Measurements from ENCODE around the gene FGD3.

The FGD3 gene

GRCh38 chr9:93076792-93077128, 129.4 kb downstream of the FGD3 start:
- Histone ChIP-seq H3K9me3 (no peaks in the 10 kb centered on the region), H3K36me3 (replicated peaks) (no peaks in the 10 kb centered on the region), H3K27me3 (ENCODE audit: low read depth) (no peaks in the 10 kb centered on the region), H3K4me1 (no peaks in the 10 kb centered on the region), H3K4me3 (no peak overlapping the region)
- in situ Hi-C loops (cut with MboI; ENCODE audit: low sequenced_read_pairs) = no loop called here
- no peak for DNase-seq (ENCODE audit: low spot score in 2 of 2)

- no peaks in the 10 kb centered on the region for H3K36me3 ChIP-seq (replicated peaks)
- in situ Hi-C loops (cut with MboI; ENCODE audit: low sequenced_read_pairs) = no loop called here
Observed at GRCh38 chr9:93077367-93077766, 130.0 kb downstream of the FGD3 start.

GRCh38 chr9:93077811-93078210, 130.5 kb downstream of the FGD3 start:
- no peak for DNase-seq (ENCODE audit: low spot score in 2 of 2)
- Histone ChIP-seq H3K4me1 (no peaks in the 10 kb centered on the region), H3K9me3 (no peaks in the 10 kb centered on the region), H3K36me3 (replicated peaks) (no peaks in the 10 kb centered on the region), H3K27me3 (ENCODE audit: low read depth) (no peaks in the 10 kb centered on the region), H3K4me3 (no peak overlapping the region)
- in situ Hi-C loops (cut with MboI; ENCODE audit: low sequenced_read_pairs) = no loop called here

More at GRCh38 chr9:93077367-93077766, 130.0 kb downstream of the FGD3 start:
- Histone ChIP-seq H3K9me3 (no peaks in the 10 kb centered on the region), H3K4me1 (no peaks in the 10 kb centered on the region), H3K4me3 (no peak overlapping the region), H3K27me3 (ENCODE audit: low read depth) (no peaks in the 10 kb centered on the region)
- no peak for DNase-seq (ENCODE audit: low spot score in 2 of 2)

- no peaks in the 10 kb centered on the region for H3K4me1 ChIP-seq
- H3K27me3 ChIP-seq (ENCODE audit: low read depth) = no peaks in the 10 kb centered on the region
- in situ Hi-C loops (cut with MboI; ENCODE audit: low sequenced_read_pairs) = no loop called here
- DNase-seq (ENCODE audit: low spot score in 2 of 2) = no peak
- H3K9me3 ChIP-seq = no peaks in the 10 kb centered on the region
- H3K36me3 ChIP-seq (replicated peaks) = no peaks in the 10 kb centered on the region
- no peak overlapping the region for H3K4me3 ChIP-seq
Observed at GRCh38 chr9:93079371-93079770, 132.0 kb downstream of the FGD3 start.

- no peak overlapping the region for H3K4me3 ChIP-seq
- no peaks in the 10 kb centered on the region for H3K4me1 ChIP-seq
- DNase-seq (ENCODE audit: low spot score in 2 of 2) = no peak
- no peaks in the 10 kb centered on the region for H3K9me3 ChIP-seq
- H3K27me3 ChIP-seq (ENCODE audit: low read depth) = no peaks in the 10 kb centered on the region
- no peaks in the 10 kb centered on the region for H3K36me3 ChIP-seq (replicated peaks)
- in situ Hi-C loops (cut with MboI; ENCODE audit: low sequenced_read_pairs) = no loop called here
Observed at GRCh38 chr9:93080406-93080805, 133.1 kb downstream of the FGD3 start.

GRCh38 chr9:93081081-93081529, 133.8 kb downstream of the FGD3 start:
- Histone ChIP-seq H3K27me3 (ENCODE audit: low read depth) (no peaks in the 10 kb centered on the region), H3K4me1 (no peaks in the 10 kb centered on the region), H3K4me3 (no peak overlapping the region), H3K9me3 (no peaks in the 10 kb centered on the region), H3K36me3 (replicated peaks) (no peaks in the 10 kb centered on the region)
- DNase-seq (ENCODE audit: low spot score in 2 of 2) = no peak
- in situ Hi-C loops (cut with MboI; ENCODE audit: low sequenced_read_pairs) = no loop called here

- Histone ChIP-seq H3K9me3 (no peaks in the 10 kb centered on the region), H3K27me3 (ENCODE audit: low read depth) (no peaks in the 10 kb centered on the region), H3K4me3 (no peak overlapping the region), H3K4me1 (no peaks in the 10 kb centered on the region), H3K36me3 (replicated peaks) (no peaks in the 10 kb centered on the region)
- no peak for DNase-seq (ENCODE audit: low spot score in 2 of 2)
- in situ Hi-C loops (cut with MboI; ENCODE audit: low sequenced_read_pairs) = no loop called here
Observed at GRCh38 chr9:93081931-93082330, 134.6 kb downstream of the FGD3 start.

- no peaks in the 10 kb centered on the region for H3K36me3 ChIP-seq (replicated peaks)
- DNase-seq (ENCODE audit: low spot score in 2 of 2) = no peak
- in situ Hi-C loops (cut with MboI; ENCODE audit: low sequenced_read_pairs) = no loop called here
- H3K27me3 ChIP-seq (ENCODE audit: low read depth) = no peaks in the 10 kb centered on the region
- no peaks in the 10 kb centered on the region for H3K4me1 ChIP-seq
- H3K9me3 ChIP-seq = no peaks in the 10 kb centered on the region
- H3K4me3 ChIP-seq = no peak overlapping the region
Observed at GRCh38 chr9:93082841-93083411, 135.6 kb downstream of the FGD3 start.

GRCh38 chr9:93083592-93084470, 136.5 kb downstream of the FGD3 start:
- no peaks in the 10 kb centered on the region for H3K4me1 ChIP-seq

GRCh38 chr9:93084471-93084881, 137.2 kb downstream of the FGD3 start:
- Histone ChIP-seq H3K27me3 (ENCODE audit: low read depth) (no peaks in the 10 kb centered on the region), H3K36me3 (replicated peaks) (no peaks in the 10 kb centered on the region), H3K4me3 (no peak overlapping the region), H3K9me3 (no peaks in the 10 kb centered on the region), H3K4me1 (no peaks in the 10 kb centered on the region)
- DNase-seq (ENCODE audit: low spot score in 2 of 2) = no peak
- in situ Hi-C loops (cut with MboI; ENCODE audit: low sequenced_read_pairs) = no loop called here

More at GRCh38 chr9:93083592-93084470, 136.5 kb downstream of the FGD3 start:
- no peak for DNase-seq (ENCODE audit: low spot score in 2 of 2)
- no peak overlapping the region for H3K4me3 ChIP-seq
- no peaks in the 10 kb centered on the region for H3K9me3 ChIP-seq
- H3K36me3 ChIP-seq (replicated peaks) = no peaks in the 10 kb centered on the region
- in situ Hi-C loops (cut with MboI; ENCODE audit: low sequenced_read_pairs) = no loop called here
- no peaks in the 10 kb centered on the region for H3K27me3 ChIP-seq (ENCODE audit: low read depth)

- in situ Hi-C loops (cut with MboI; ENCODE audit: low sequenced_read_pairs) = no loop called here
Observed at GRCh38 chr9:93085676-93086075, 138.4 kb downstream of the FGD3 start.

More at GRCh38 chr9:93085676-93086075, 138.4 kb downstream of the FGD3 start:
- H3K9me3 ChIP-seq = no peaks in the 10 kb centered on the region
- no peaks in the 10 kb centered on the region for H3K27me3 ChIP-seq (ENCODE audit: low read depth)
- no peaks in the 10 kb centered on the region for H3K4me1 ChIP-seq
- no peaks in the 10 kb centered on the region for H3K36me3 ChIP-seq (replicated peaks)
- DNase-seq (ENCODE audit: low spot score in 2 of 2) = no peak
- H3K4me3 ChIP-seq = no peak overlapping the region
